HCT116 (cell line): Measurements from ENCODE around the gene RLN3. TPM values are rescaled to one million over a fixed set of nuclear protein-coding genes. Genes with fewer than 3 reads are reported as not detected.

ENCODE experiments used
- ATAC-seq: fragments of 200-7000 bp; cut with Tn5 transposase; 2 replicates; pipeline ENCODE4 v1.9.1; 2020; ENCODE audit warnings: mild to moderate bottlenecking, moderate library complexity
- BruUV-seq: library from RNA; stranded (reverse); fragments of 400-500 nt; replicated peaks from 2 replicates; lab custom pipeline; 2021; lab: Mats Ljungman, UMichigan
- CTCF ChIA-PET: fragments of 300-600 bp; sonication (Branson Sonifier 250); formaldehyde crosslinking; loops from one replicate; lab custom pipeline; 2021; ENCODE audit warnings: antibody characterized with exemption; lab: Charles Lee
- POLR2A ChIA-PET: fragments of 300-600, 350-600 bp; sonication (Branson Sonifier 250); formaldehyde crosslinking; loops from one replicate; lab custom pipeline; 2021; ENCODE audit warnings: antibody characterized with exemption; lab: Charles Lee
- RAD21 ChIA-PET, 2 experiments: fragments of 300-600 bp; sonication (Branson Sonifier 250); formaldehyde crosslinking; loops; one replicate each; lab custom pipeline; 2023; ENCODE audit warnings: low total read pairs in 2 of 2; ENCODE audit not compliant: uncharacterized antibody in 2 of 2, unreplicated experiment in 2 of 2, low non-redundant PET in 1 of 2; lab: Charles Lee
- DNase-seq: peaks from one replicate; pipeline ENCODE4 v3.0.0-alpha.2; 2010; ENCODE audit warnings: low read depth, low spot score
- H2AFZ ChIP-seq: fragments of 200-600 bp; shearing (Covaris generic), sonication (generic); 2 replicates; pipeline ENCODE4 v1.6.1; 2017; ENCODE audit warnings: low read depth, mixed run types, mixed read lengths, antibody characterized with exemption, low read length; ENCODE audit not compliant: poor library complexity, severe bottlenecking
- H3K27ac ChIP-seq: 2 replicates; pipeline ENCODE4 v1.5.1; 2012; ENCODE audit warnings: low read depth, low read length
- H3K27me3 ChIP-seq: fragments of 200-600 bp; sonication (generic); 2 replicates; pipeline ENCODE4 v1.6.1; 2016; ENCODE audit warnings: mixed run types, low read length, mixed read lengths; ENCODE audit not compliant: insufficient read depth
- H3K36me3 ChIP-seq, 2 experiments: fragments of 200-500 bp in 1 of 2; fragments of 200-600 bp in 1 of 2; sonication (Bioruptor generic) in 1 of 2; sonication (generic) in 1 of 2; 2 replicates each; pipeline versions ENCODE4 v1.5.1 to v1.6.1; 2014 to 2016; ENCODE audit warnings: low read length in 2 of 2, inconsistent platforms in 1 of 2, mixed read lengths in 1 of 2, mixed run types in 1 of 2; ENCODE audit not compliant: insufficient read depth in 2 of 2, control insufficient read depth in 1 of 2
- H3K4me1 ChIP-seq, 2 experiments: fragments of 200-600 bp in 1 of 2; sonication (generic) in 1 of 2; 2 replicates each; pipeline versions ENCODE4 v1.5.1 to v1.6.1; 2012 to 2017; ENCODE audit warnings: low read length in 2 of 2, inconsistent platforms in 1 of 2, mild to moderate bottlenecking in 1 of 2, mixed read lengths in 1 of 2, mixed run types in 1 of 2, moderate library complexity in 1 of 2; ENCODE audit not compliant: insufficient read depth in 2 of 2, control insufficient read depth in 1 of 2
- H3K4me2 ChIP-seq: fragments of 200-600 bp; sonication (generic); 2 replicates; pipeline ENCODE4 v1.6.1; 2017; ENCODE audit warnings: mixed run types, low read length, mixed read lengths
- H3K4me3 ChIP-seq, 2 experiments: fragments of 200-600 bp in 1 of 2; sonication (generic) in 1 of 2; replicated peaks in 1 of 2; 2 replicates each; pipeline ENCODE4 v1.5.1; 2011 to 2016; ENCODE audit warnings: low read length in 2 of 2, control low read depth in 1 of 2, low read depth in 1 of 2, mild to moderate bottlenecking in 1 of 2, mixed read lengths in 1 of 2, mixed run types in 1 of 2
- H3K79me2 ChIP-seq: fragments of 200-600 bp; sonication (generic); 2 replicates; pipeline ENCODE4 v1.6.1; 2017; ENCODE audit warnings: mild to moderate bottlenecking, mixed run types, low read length, moderate library complexity, mixed read lengths; ENCODE audit not compliant: insufficient read depth
- H3K9ac ChIP-seq: fragments of 200-600 bp; sonication (generic); 2 replicates; pipeline ENCODE4 v1.6.1; 2016; ENCODE audit warnings: low read length, mixed read lengths
- H3K9me2 ChIP-seq: fragments of 200-600 bp; sonication (generic), shearing (Covaris generic); 2 replicates; pipeline ENCODE4 v1.6.1; 2017; ENCODE audit warnings: mixed run types, mild to moderate bottlenecking, moderate library complexity; ENCODE audit not compliant: insufficient read depth
- H3K9me3 ChIP-seq, 2 experiments: fragments of 200-500 bp in 1 of 2; fragments of 200-600 bp in 1 of 2; sonication (Bioruptor generic) in 1 of 2; sonication (generic) in 1 of 2; 2 replicates each; pipeline ENCODE4 v1.6.1; 2014 to 2017; ENCODE audit warnings: low read length in 2 of 2, mixed read lengths in 2 of 2, inconsistent platforms in 1 of 2, low read depth in 1 of 2, mild to moderate bottlenecking in 1 of 2, mixed run types in 1 of 2, moderate library complexity in 1 of 2; ENCODE audit not compliant: control insufficient read depth in 1 of 2, insufficient read depth in 1 of 2
- H4K20me1 ChIP-seq: fragments of 200-600 bp; sonication (generic), shearing (Covaris generic); 2 replicates; pipeline ENCODE4 v1.6.1; 2017; ENCODE audit warnings: mixed run types, mild to moderate bottlenecking, moderate library complexity; ENCODE audit not compliant: insufficient read depth
- CBX3 ChIP-seq: IDR thresholded peaks from 2 replicates; pipeline ENCODE4 v1.6.1; 2012; ENCODE audit warnings: low read depth
- EGR1 ChIP-seq: IDR thresholded peaks from 2 replicates; pipeline ENCODE4 v1.6.1; 2012; ENCODE audit warnings: low read depth
- ELF1 ChIP-seq: IDR thresholded peaks from 2 replicates; pipeline ENCODE4 v1.6.1; 2012; ENCODE audit warnings: low read depth, borderline replicate concordance
- EZH2 ChIP-seq: fragments of 200-600 bp; sonication (generic); IDR thresholded peaks from 2 replicates; pipeline ENCODE4 v1.6.1; 2017; ENCODE audit warnings: antibody characterized with exemption, mixed run types
- EZH2phosphoT487 ChIP-seq: fragments of 200-600 bp; IDR thresholded peaks from 2 replicates; pipeline ENCODE4 v1.6.1; 2018; ENCODE audit warnings: antibody characterized with exemption, borderline replicate concordance
- FOSL1 ChIP-seq: IDR thresholded peaks from 2 replicates; pipeline ENCODE4 v1.6.1; 2012; ENCODE audit warnings: low read depth
- TCF7L2 ChIP-seq: IDR thresholded peaks from 2 replicates; pipeline ENCODE4 v1.7.0; 2011; ENCODE audit warnings: borderline replicate concordance, inconsistent platforms; ENCODE audit not compliant: insufficient read depth, insufficient read length; ENCODE audit errors: extremely low read depth
- intact Hi-C: fragments of 100-400 bp; cut with micrococcal nuclease; formaldehyde crosslinking; loops from 2 replicates; pipeline ENCODE4 v1.10.0; 2022
- total RNA-seq: library from RNA; stranded (reverse); gene quantifications from one replicate; pipeline ENCODE4 v1.2.1, GENCODE V29; 2021; ENCODE audit not compliant: unreplicated experiment

RLN3 gene
- total RNA-seq, 1 experiment from 2014 or later: not detected

- ATAC-seq (no peak), DNase-seq (no peak)
- Histone ChIP-seq H2AFZ (no peak overlapping the region), H3K4me2 (peak overlapping the region; percentile 81), H4K20me1 (no peaks in the 10 kb centered on the region), H3K4me1 (peaks cover 17 to 33% of the 10 kb centered on the region in 2 experiments), H3K79me2 (no peaks in the 10 kb centered on the region), H3K9me3 (no peaks in the 10 kb centered on the region), H3K36me3 (no peaks in the 10 kb centered on the region), H3K27ac (no peak overlapping the region; the same call in 1 of the 2 replicates), H3K9me2 (no peaks in the 10 kb centered on the region), H3K27me3 (no peaks in the 10 kb centered on the region), H3K9ac (no peak overlapping the region), H3K4me3 (peak overlapping the region; percentile 50 to 56)
- RAD21 ChIA-PET: no interaction called here
- POLR2A ChIA-PET: interaction anchor here (0.6 to 0.9 kb wide), 2 partner anchors 261 to 633 kb away, joined by 3 to 6 read pairs; partner anchors contain the start of genes ZNF333 and ZSWIM4
- intact Hi-C loops: no loop called here
- BruUV-seq: no TSS peak
- TF ChIP-seq FOSL1 (no peak), TCF7L2 (no peak), CBX3 (no peak), EZH2 (no peak), EZH2phosphoT487 (no peak), ELF1 (no peak), EGR1 (no peak)
- CTCF ChIA-PET: interaction anchor here (0.6 to 5.7 kb wide), 8 partner anchors 8 to 292 kb away, joined by 3 to 83 read pairs (median 4); partner anchors contain the start of genes IL27RA and MISP3
Measured at GRCh38 chr19:14056741-14057356, 28.9 kb downstream of the RLN3 start.
